Islet of Langerhans (tissue), 1 donor: ENCODE measurements around the gene ARID5B.
"Not testable (repeated sequence)": the region's sequence is repeated elsewhere in the genome, so short reads cannot be mapped to it uniquely, and the experiment has no call there.

ENCODE experiments used
- FAIRE-seq: peaks from one replicate; lab custom pipeline; 2011; peaks lifted over from hg19 to GRCh38; lab: Jason Lieb, UNC

ARID5B gene

GRCh38 chr10:62016623-62017490, 115.4 kb downstream of the ARID5B start:
- no peak for FAIRE-seq

- FAIRE-seq = no peak
These were observed 116.0 kb downstream of the ARID5B start for GRCh38 chr10:62017491-62017870.

GRCh38 chr10:62018131-62018911, 116.8 kb downstream of the ARID5B start:
- no peak for FAIRE-seq

DNA sequence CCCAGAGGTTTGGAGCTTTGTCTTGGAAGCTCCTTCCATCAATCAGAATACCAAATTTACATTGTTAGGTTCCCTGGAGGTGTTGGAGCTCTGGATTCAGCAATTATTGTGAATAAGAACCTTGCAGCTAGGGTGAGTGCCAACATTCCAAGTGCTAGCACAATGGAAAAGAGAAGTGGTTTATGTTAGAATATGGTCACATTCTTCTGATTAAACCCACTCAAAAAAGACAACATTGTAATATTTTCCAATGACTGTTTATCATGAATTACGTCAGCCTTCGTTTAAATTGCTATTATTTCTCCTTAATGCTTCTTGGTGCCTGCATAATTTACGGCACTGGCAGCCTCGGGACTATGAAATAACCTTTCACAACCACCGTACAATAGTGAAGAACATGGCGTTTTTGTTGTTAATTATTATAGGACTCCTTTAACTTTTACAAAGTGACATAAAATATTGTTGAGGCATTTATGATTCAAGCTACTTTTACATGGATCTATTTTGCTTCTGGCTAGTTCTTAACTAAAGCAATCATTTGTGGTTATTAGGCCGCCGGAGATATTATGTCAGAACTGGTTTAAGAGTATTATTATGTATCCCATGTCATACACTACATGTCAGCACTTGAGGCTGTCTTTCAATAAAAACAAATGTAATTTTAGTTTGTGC, 117.7 kb downstream of the ARID5B start:
- FAIRE-seq = no peak

GRCh38 chr10:62019685-62020359, 118.3 kb downstream of the ARID5B start:
- peak; percentile 41 for FAIRE-seq

GRCh38 chr10:62021128-62021665, 119.7 kb downstream of the ARID5B start:
- FAIRE-seq = no peak

- no peak for FAIRE-seq
These were observed 120.7 kb downstream of the ARID5B start for GRCh38 chr10:62021978-62022802.

GRCh38 chr10:62022830-62023229, 121.3 kb downstream of the ARID5B start:
- no peak for FAIRE-seq

GRCh38 chr10:62023329-62023728, 121.8 kb downstream of the ARID5B start:
- no peak for FAIRE-seq

GRCh38 chr10:62024026-62024701, 122.7 kb downstream of the ARID5B start:
- no peak for FAIRE-seq

- peak; percentile 70 for FAIRE-seq
These were observed 123.8 kb downstream of the ARID5B start for GRCh38 chr10:62025134-62025794.

DNA sequence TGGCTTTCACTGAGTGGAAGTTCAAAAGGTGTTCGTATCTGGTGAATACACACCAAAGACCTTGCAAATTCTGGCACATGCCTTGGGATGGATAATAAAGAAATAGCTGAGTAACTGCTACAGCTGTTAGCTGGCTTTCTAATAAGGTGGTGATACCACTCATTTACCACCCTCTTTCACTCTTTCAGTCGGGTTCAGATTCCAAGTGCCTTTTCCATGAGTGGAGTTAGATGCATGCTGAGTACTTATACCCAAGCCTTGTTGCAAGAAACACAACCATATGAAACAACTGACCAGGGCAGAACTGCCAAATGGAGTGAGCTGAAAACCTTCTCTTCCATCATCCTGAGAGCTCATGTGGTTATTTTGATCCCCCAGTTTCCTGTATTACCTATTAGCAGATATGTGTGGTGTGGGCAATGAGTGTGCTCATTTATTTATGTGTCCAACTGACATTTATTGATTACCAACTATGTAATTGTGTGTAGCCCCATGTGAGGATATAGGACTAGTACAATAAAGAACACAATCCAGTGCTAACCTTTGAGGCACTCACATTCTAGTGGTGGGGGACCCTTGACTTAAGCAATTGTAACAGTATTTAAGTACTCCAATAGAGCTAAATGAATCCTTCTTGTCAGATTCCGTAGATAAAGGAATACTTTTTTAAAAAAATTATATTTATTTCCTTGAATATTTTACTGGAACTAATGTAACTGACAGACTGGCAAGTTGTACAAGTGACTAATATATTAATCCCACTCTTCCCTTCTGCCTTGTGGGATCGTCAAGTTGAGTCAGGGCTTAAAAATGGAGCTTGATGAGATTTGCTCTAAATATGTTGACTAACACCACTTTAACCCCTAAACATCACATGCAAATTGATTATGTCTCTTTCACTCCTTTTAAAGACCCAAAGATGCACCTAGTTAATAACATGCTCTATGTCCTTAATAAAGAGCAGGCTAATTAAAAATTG, 124.7 kb downstream of the ARID5B start:
- no peak for FAIRE-seq

DNA sequence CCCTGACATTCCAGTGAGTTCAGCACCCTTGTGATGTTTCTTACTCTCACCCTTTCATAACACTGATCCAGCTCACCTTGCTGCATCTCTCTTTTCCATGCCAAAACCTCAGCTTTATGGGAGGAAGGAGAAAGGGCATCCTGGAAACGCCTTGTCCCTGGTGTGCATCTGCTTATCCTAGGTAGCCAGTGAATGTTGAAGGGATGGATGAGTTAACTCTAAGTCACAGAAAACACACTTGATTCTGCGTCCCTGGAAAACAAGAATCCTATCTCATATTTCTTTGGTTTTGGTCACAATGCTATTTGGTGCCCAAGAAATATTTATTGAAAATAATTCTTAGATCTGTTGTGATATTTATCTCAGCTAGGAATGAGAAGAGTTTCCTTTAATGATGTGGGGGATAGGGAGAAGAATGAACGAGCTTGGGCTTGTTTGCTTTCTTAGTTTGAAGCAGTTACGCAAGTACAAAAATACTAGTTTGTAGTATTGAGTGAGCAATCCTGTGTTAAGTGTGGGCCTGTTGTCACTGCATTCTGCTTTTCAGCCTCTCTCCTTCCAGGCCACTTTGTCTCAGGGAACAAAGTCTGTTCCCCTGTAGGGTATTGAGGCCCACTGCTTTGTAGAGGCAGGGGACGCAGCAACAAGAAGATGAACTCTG, 126.5 kb downstream of the ARID5B start:
- no peak for FAIRE-seq

GRCh38 chr10:62028502-62028842, 127.0 kb downstream of the ARID5B start:
- FAIRE-seq = not testable (repeated sequence)

- no peak for FAIRE-seq
These were observed 127.9 kb downstream of the ARID5B start for GRCh38 chr10:62029401-62029800.

- no peak for FAIRE-seq
These were observed 130.0 kb downstream of the ARID5B start for GRCh38 chr10:62031507-62031906.

GRCh38 chr10:62033125-62033524, 131.6 kb downstream of the ARID5B start:
- FAIRE-seq = no peak

DNA sequence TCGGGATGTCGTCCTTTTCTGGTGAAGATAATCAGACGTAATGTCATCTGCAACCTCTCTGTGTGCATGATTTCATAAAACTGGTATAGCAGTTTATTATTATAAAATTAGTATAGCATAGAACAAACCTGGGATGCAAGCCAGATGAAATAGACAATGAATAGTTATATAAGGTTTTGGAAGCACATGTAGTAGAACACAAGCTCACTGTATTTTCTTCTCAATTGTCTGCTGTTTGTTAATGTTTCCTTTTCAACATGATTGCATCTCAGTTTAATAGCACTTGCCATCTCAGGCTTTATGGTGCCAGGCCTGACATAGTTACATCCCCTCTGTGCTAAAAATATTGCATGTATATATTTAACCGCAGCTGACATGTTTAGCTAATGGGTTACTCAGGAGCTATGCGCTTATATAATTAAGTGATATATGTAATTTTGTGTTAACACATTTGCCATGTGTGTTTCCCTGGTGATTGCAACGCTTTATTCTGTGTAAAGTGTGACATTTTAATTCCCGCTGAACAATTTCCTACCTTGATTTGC, 132.7 kb downstream of the ARID5B start:
- FAIRE-seq = no peak
